A673 (cell line): ENCODE data around the gene MUC12.

Source experiments
- EZH2 ChIP-seq: fragments of 200-600 bp; sonication (generic); IDR thresholded peaks from 2 replicates; pipeline ENCODE4 v1.6.1; 2017; ENCODE audit warnings: borderline replicate concordance, low read depth, mild to moderate bottlenecking, mixed read lengths, antibody characterized with exemption, low read length; ENCODE audit not compliant: poor library complexity, severe bottlenecking
- TF ChIP-seq, protein P1 (sequence below): fragments of 300-800, 200-600 bp; sonication (generic); conservative IDR thresholded peaks from 2 replicates; pipeline ENCODE4 v1.5.1; 2017; ENCODE audit warnings: low read depth, mild to moderate bottlenecking, antibody characterized with exemption, low read length, moderate library complexity, mixed read lengths

DNA sequence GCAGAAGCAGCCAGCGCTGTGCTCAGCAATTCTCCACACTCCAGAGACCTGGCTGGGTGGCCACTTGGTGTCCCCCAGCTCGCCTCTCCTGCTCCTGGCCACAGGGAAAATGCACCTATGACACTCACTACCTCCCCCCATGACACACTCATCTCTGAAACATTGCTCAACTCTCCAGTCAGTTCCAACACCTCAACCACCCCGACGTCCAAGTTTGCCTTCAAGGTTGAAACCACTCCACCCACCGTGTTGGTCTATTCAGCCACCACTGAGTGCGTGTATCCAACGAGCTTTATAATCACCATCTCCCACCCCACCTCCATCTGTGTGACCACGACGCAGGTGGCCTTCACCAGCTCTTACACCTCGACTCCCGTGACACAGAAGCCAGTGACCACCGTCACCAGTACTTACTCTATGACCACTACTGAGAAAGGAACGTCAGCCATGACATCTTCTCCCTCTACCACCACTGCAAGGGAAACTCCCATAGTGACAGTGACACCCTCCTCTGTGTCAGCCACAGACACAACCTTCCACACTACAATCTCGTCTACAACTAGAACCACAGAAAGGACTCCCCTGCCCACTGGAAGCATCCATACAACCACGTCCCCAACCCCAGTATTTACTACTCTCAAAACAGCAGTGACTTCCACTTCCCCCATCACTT, 17.3 kb upstream of the MUC12 start:
- TF ChIP-seq, protein P1, sequence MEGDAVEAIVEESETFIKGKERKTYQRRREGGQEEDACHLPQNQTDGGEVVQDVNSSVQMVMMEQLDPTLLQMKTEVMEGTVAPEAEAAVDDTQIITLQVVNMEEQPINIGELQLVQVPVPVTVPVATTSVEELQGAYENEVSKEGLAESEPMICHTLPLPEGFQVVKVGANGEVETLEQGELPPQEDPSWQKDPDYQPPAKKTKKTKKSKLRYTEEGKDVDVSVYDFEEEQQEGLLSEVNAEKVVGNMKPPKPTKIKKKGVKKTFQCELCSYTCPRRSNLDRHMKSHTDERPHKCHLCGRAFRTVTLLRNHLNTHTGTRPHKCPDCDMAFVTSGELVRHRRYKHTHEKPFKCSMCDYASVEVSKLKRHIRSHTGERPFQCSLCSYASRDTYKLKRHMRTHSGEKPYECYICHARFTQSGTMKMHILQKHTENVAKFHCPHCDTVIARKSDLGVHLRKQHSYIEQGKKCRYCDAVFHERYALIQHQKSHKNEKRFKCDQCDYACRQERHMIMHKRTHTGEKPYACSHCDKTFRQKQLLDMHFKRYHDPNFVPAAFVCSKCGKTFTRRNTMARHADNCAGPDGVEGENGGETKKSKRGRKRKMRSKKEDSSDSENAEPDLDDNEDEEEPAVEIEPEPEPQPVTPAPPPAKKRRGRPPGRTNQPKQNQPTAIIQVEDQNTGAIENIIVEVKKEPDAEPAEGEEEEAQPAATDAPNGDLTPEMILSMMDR = no peak
- TF ChIP-seq EZH2 = no peak
